ENCODE results near the gene RBP4. TPM values are rescaled to one million over a fixed set of nuclear protein-coding genes. Genes with fewer than 3 reads are reported as not detected.

Gene RBP4
- total RNA-seq, 1 donor from 2014 or later, result 58.0 TPM

DNA sequence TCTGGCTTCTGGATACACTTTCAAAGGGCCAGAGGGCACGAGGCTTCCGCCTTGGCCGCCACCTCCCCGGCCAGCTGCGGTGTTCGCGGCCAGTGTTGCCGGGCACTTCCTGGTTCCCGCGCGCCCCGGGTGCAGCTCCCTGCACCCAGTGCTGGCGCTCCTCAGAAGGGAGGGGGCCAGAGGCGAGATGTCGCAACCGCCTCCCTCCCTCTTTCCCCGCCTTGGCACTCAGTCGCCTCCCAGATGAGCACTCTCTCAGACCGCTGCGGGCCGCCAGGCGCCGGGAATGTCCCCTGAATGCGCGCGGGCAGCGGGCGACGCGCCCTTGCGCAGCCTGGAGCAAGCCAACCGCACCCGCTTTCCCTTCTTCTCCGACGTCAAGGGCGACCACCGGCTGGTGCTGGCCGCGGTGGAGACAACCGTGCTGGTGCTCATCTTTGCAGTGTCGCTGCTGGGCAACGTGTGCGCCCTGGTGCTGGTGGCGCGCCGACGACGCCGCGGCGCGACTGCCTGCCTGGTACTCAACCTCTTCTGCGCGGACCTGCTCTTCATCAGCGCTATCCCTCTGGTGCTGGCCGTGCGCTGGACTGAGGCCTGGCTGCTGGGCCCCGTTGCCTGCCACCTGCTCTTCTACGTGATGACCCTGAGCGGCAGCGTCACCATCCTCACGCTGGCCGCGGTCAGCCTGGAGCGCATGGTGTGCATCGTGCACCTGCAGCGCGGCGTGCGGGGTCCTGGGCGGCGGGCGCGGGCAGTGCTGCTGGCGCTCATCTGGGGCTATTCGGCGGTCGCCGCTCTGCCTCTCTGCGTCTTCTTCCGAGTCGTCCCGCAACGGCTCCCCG, 34.4 kb downstream of the RBP4 start, which contains the start of gene FFAR4:
Gene FFAR4, plus strand, starts transcription at position 231 of the 842 bp plus-strand sequence. Its CDS starts 56 bp downstream, at position 287.
- Histone ChIP-seq H3K4me3 (peak within 1 kb of the TSS; percentile 40 to 63), H3K27me3 (no peaks in the 10 kb centered on the region), H3K36me3 (no peaks in the 10 kb centered on the region), H3K9me3 (no peaks in the 10 kb centered on the region), H3K4me1 (peaks cover 0 to 3% of the 10 kb centered on the region in 2 donors), H3K27ac (no peak within 1 kb of the TSS)
- TF ChIP-seq, protein P1, sequence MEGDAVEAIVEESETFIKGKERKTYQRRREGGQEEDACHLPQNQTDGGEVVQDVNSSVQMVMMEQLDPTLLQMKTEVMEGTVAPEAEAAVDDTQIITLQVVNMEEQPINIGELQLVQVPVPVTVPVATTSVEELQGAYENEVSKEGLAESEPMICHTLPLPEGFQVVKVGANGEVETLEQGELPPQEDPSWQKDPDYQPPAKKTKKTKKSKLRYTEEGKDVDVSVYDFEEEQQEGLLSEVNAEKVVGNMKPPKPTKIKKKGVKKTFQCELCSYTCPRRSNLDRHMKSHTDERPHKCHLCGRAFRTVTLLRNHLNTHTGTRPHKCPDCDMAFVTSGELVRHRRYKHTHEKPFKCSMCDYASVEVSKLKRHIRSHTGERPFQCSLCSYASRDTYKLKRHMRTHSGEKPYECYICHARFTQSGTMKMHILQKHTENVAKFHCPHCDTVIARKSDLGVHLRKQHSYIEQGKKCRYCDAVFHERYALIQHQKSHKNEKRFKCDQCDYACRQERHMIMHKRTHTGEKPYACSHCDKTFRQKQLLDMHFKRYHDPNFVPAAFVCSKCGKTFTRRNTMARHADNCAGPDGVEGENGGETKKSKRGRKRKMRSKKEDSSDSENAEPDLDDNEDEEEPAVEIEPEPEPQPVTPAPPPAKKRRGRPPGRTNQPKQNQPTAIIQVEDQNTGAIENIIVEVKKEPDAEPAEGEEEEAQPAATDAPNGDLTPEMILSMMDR (IDR thresholded peaks at IDR 0.05), result no peak
- peak in 1 of 2 donors; percentile 23 for DNase-seq (ENCODE audit: low spot score in 2 of 2)
- intact Hi-C loops (cut with DNase I), result no loop called here

DNA sequence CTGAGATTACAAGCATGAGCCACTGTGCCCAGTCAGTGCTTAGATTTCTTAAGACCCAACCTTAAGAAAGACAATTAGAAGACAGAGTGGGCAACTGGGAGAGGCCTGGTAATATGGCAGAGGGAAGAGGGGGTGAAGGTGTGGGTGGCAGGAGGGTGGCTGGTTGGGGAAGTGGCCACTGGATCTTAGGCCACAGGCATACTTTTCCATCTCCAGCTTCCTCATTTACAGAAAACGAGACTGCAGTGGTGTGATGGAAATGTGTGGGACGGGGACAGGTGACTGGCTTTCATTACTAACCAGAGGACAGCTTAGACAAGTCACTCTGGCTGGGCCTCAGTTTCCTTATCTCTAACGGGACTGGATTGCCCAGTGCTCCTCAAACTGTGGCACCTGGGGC, 35.6 kb downstream of the RBP4 start:
- Histone ChIP-seq H3K4me3 (no peak overlapping the region), H3K27ac (no peak overlapping the region), H3K27me3 (no peaks in the 10 kb centered on the region), H3K36me3 (no peaks in the 10 kb centered on the region), H3K4me1 (peaks cover 0 to 3% of the 10 kb centered on the region in 2 donors), H3K9me3 (no peaks in the 10 kb centered on the region)
- DNase-seq (ENCODE audit: low spot score in 2 of 2), result no peak
- intact Hi-C loops (cut with DNase I), result no loop called here
- TF ChIP-seq, protein P1 (IDR thresholded peaks at IDR 0.05), result no peak

DNA sequence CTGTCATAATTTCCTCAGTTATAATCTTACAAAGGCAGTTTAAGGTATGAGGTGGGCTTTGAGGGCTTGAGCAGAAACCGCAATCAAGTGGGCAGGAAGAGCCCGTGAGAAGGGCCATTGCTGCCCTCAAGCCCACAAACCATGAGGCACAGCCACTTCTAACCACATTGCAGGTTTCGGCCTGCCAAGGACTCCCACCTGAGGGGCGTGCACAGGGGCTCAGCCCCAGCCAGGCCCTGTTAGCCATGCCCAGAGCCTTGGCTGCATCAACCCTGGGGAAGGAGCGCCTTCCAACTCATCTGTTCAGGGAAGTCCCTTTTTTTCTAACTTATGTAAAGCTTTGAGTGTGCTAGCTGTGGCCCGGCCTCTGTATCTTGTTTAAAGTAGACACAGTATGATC, 40.5 kb downstream of the RBP4 start:
- H3K36me3 ChIP-seq, result no peaks in the 10 kb centered on the region
- intact Hi-C loops (cut with DNase I), result no loop called here
- H3K4me3 ChIP-seq, result no peak overlapping the region
- H3K27ac ChIP-seq, result no peak overlapping the region
- no peak for DNase-seq (ENCODE audit: low spot score in 2 of 2)
- no peaks in the 10 kb centered on the region for H3K9me3 ChIP-seq
- TF ChIP-seq, protein P1 (IDR thresholded peaks at IDR 0.05), result no peak
- no peaks in the 10 kb centered on the region for H3K27me3 ChIP-seq
- H3K4me1 ChIP-seq, result no peaks in the 10 kb centered on the region

GRCh38 chr10:93559490-93559889, 41.5 kb downstream of the RBP4 start:
- no peak overlapping the region for H3K27ac ChIP-seq
- no peaks in the 10 kb centered on the region for H3K4me1 ChIP-seq
- H3K36me3 ChIP-seq, result no peaks in the 10 kb centered on the region
- intact Hi-C loops (cut with DNase I), result no loop called here
- TF ChIP-seq, protein P1 (IDR thresholded peaks at IDR 0.05), result no peak
- no peaks in the 10 kb centered on the region for H3K9me3 ChIP-seq
- H3K27me3 ChIP-seq, result no peaks in the 10 kb centered on the region
- no peak overlapping the region for H3K4me3 ChIP-seq
- DNase-seq (ENCODE audit: low spot score in 2 of 2), result no peak

GRCh38 chr10:93554760-93555432, 46.1 kb downstream of the RBP4 start:
- TF ChIP-seq, protein P1 (IDR thresholded peaks at IDR 0.05), result peak; percentile 47 to 69 (median 50)
- no peaks in the 10 kb centered on the region for H3K36me3 ChIP-seq
- peak in 1 of 2 donors; percentile 79 for DNase-seq (ENCODE audit: low spot score in 2 of 2)
- H3K4me1 ChIP-seq, result no peaks in the 10 kb centered on the region
- H3K27ac ChIP-seq, result no peak overlapping the region
- intact Hi-C loops (cut with DNase I), result loop anchor here (1.0 kb wide), 1 partner anchor 125 kb away; no protein-coding TSS in a partner anchor
- no peaks in the 10 kb centered on the region for H3K27me3 ChIP-seq
- H3K4me3 ChIP-seq, result no peak overlapping the region
- no peaks in the 10 kb centered on the region for H3K9me3 ChIP-seq

All from ascending aorta (tissue), 2 donors.